GM21528 (cell line): ENCODE measurements around the gene PI4K2A.
"Not testable (repeated sequence)": the region's sequence is repeated elsewhere in the genome, so short reads cannot be mapped to it uniquely, and the experiment has no call there.

ENCODE experiments used
- ATAC-seq: cut with Tn5 transposase; IDR thresholded peaks from one replicate; pipeline ENCODE4 v1.9.1; 2021; ENCODE audit warnings: mild to moderate bottlenecking, moderate library complexity; ENCODE audit not compliant: unreplicated experiment, low FRiP score

Gene PI4K2A

GRCh38 chr10:97667463-97667862 lies 27.0 kb downstream of the PI4K2A start:
- no peak for ATAC-seq

DNA sequence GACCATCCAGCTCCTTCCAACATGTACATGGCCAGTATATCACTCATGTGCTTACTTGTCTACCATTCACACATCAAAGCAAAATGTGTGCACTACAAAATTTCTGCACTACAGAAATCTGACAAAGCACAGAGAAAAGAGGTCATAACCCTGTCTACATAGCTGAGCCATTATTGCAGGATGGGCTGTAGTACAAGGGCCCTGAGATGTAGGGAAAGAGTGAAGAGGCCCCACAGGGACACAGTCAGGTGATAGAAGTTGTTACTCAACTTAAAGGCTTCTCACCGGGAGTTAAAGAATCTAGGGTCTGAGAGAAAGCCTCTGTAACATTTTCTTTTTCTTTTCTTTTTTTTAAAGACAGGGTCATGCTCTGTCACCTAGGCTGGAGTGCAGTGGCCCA lies 29.1 kb downstream of the PI4K2A start:
- ATAC-seq: no peak

- ATAC-seq: no peak
Observed at GRCh38 chr10:97673736-97674525, 33.5 kb downstream of the PI4K2A start.

- no peak for ATAC-seq
Observed at GRCh38 chr10:97675222-97675621, 34.8 kb downstream of the PI4K2A start.

GRCh38 chr10:97676770-97677581 lies 36.5 kb downstream of the PI4K2A start:
- peak; percentile 62 for ATAC-seq

DNA sequence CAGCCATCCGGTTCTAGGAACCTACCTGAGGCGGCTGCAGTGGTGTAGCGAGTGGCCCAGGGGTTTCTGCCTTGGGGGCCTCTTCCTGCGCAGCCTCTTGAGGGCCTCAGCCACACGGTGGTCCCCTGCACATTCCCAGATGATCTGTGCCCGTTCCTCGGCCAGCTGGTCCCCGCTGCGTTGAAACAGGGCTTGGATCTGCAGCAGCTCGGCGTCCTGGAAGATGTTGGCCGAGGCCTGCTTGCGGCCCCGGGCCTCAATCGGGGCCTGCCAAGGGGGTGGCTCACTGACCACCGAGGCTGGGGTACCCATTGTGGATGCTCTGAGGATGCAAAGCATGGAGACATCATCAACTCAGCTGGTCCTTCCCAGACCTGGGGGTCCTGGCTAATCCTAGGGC lies 39.1 kb downstream of the PI4K2A start:
- ATAC-seq: no peak

DNA sequence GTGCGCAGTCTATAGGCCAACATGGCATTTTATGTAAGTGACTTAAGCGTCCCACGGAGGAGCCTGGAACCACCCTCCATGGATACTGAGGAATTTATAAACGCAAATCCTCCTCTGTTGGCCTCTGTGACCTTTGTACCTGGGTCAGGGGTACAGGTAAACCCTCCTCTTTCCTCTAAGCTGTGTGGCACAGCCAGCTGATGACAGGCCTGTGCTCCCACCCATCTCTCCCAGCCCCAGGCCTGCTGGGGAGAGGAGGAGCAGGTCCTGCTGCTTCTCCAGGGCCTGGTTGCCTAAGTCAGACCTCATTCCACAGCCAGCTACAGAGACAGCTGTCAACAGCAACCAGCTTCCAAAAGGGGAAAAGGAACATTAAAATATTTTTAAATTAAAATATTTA lies 41.6 kb downstream of the PI4K2A start:
- ATAC-seq: no peak

GRCh38 chr10:97683556-97684367 lies 43.3 kb downstream of the PI4K2A start:
- no peak for ATAC-seq

DNA sequence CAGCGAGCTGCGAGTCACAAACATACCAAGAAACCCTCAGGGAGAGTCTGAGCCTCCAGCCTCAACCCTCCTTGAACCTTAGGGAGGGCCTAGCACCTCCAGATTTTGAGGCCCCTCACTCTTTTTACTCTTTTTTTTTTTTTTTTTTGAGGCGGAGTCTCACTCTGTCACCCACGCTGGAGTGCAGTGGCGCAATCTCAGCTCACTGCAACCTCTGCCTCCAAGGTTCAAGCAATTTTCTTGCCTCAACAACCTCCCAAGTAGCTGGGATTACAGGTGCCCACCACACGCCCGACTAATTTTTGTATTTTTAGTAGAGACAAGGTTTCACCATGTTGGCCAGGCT lies 43.9 kb downstream of the PI4K2A start:
- ATAC-seq: not testable (repeated sequence)

DNA sequence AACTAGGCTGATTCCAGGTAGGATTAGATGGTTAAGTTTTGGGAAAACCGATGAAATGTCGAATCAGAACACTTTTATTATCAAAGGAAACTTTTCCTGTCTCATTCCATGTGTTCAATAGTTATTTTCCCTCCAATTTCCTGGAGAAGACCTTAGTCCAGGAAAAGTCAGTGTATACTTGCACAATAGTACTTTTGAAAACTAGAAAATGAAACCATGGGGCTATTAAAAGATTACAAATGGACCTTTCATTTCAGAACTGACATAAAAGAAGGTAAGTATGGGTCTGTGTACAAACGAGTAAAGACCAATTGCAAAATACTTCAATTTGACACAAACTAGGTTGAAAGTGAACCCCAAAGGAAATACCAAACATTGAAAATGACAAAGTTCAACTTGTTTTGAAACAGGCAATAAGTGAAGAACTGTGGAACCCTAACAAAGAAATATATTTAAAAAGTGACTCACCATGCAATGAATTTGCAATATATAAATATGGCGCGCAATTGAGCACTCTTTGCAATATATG lies 44.5 kb downstream of the PI4K2A start:
- ATAC-seq: no peak

GRCh38 chr10:97685395-97685958 lies 45.0 kb downstream of the PI4K2A start:
- ATAC-seq: no peak

GRCh38 chr10:97686301-97686961 lies 46.0 kb downstream of the PI4K2A start:
- ATAC-seq: peak; percentile 15

- ATAC-seq: peak; percentile 91
Observed at GRCh38 chr10:97686962-97687784, 46.7 kb downstream of the PI4K2A start, which contains the start of gene AVPI1. TSS of gene AVPI1 (minus strand) at chr10:97687241. CDS start at chr10:97679905, 7,336 bp downstream.

GRCh38 chr10:97687785-97688781 lies 47.6 kb downstream of the PI4K2A start:
- no peak for ATAC-seq

DNA sequence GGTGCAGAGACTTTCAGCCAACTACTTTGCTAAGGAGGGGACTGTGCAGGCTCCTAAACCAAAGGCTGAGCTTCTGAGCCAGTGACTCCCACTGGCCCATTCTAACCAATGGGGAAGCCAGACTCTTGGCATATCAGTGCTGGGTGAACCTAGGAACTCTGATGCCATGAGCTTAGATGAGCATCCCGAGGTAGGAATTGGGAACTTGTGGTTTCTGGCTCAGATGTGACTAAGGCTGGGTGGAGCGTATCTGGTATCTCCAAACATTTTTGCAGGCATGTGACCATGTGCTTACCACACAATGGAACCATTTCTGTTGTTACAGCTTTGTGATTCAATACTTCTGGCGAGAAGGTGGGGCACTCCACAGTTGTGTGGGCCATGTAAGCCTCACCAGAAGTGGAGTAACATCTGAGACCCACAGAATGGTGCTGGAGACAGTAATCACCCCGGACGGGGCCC lies 49.1 kb downstream of the PI4K2A start:
- ATAC-seq: no peak

- no peak for ATAC-seq
Observed at GRCh38 chr10:97690133-97690532, 49.7 kb downstream of the PI4K2A start.

GRCh38 chr10:97698072-97698655 lies 57.7 kb downstream of the PI4K2A start:
- ATAC-seq: not testable (repeated sequence)
